Stimulated activated CD4-positive, alpha-beta T cell treated with anti-CD3 and anti-CD28 coated beads, Interleukin-2, amount 100 ng/mL, for 48 hours (primary cell): Measurements from ENCODE around the gene ATIC.

Experiments used
- DNase-seq, 2 donors: peaks; one replicate each; pipeline ENCODE4 v3.0.0-alpha.2; 2020

Gene ATIC

DNA sequence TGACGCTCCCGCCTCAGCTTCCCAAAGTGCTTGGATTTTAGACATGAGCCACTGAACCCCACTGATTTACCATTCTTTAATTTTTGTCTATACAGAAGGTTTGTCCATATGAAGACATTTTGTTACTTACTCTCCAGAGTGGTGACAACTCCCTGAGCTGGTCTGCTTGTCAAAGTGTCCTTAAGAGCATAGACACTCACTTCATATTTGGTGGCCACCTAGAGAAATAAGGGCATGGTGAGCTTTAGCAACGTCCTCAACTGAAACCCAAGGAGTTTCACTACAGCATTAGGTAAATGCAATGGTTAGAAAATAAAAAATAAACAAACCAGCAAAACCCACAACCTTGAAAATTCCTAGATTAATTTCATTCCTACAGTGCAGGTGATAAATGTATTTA is 66.2 kb downstream of the ATIC start:
- no peak for DNase-seq

DNA sequence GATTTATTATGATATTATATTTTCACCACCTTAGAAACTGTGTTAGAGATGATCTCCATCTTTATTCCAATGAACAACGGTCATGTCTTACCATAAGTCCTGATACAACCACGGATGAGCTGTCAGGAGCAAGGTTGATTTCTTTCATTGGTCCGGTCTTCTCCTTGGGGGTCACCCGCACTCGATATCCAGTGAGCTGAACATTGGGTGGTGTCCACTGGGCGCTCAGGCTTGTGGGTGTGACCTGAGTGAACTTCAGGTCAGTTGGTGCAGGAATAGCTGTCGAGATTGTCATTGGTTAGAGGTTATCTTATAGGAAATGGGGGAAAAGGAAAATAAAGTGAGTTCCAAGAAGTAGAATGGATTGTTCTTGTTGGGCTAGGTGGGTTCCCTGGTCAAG is 67.2 kb downstream of the ATIC start:
- no peak for DNase-seq

DNA sequence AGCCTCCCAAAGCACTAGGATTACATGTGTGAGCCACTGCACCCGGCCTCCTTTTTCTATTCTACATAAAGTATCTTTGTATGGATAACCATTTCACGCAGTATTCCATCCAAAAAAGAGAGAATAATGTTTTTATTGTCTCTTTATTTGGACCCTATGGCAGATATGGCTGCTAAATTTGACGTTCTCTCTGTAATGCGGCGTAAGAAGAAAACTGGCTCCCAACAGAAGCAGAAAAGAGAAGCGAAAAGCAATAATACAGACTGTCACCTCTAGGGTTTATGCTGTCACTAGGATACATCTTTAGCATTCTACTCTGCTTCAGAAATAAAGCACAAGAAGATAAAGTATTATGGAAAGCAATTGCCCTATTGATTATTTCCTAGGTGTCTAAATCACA is 68.1 kb downstream of the ATIC start:
- DNase-seq = no peak

DNA sequence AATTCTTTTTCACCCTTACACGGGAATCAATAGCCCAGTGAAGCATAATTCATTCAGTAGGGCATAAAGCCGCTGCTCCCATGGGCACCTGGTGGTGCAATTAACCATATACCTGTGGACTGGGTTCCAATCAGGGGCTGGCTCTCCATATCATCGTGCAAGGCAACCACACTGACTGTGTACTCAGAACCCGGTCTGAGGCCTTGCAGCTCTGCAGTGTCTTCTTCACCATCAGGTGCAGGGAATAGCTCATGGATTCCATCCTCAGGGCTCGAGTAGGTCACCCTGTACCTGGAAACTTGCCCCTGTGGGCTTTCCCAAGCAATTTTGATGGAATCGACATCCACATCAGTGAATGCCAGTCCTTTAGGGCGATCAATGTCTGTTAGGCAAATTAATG is 68.8 kb downstream of the ATIC start:
- no peak for DNase-seq

DNA sequence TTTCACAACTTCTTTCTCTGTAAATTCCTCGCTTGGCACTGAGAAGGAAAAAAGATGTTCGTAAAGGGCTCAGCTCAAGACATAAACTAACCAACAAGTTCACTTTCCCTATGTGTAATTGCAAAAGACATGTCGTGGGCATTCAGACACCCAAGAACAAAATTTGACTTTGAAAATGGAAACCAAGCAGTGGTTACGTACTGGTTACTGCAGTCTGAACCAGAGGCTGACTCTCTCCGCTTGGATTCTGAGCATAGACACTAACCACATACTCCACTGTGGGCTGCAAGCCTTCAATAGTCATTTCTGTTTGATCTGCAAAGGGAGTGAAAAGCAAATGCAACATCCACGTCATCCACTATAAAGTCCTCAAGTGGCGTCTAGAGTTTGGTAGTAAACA is 70.2 kb downstream of the ATIC start:
- no peak for DNase-seq

DNA sequence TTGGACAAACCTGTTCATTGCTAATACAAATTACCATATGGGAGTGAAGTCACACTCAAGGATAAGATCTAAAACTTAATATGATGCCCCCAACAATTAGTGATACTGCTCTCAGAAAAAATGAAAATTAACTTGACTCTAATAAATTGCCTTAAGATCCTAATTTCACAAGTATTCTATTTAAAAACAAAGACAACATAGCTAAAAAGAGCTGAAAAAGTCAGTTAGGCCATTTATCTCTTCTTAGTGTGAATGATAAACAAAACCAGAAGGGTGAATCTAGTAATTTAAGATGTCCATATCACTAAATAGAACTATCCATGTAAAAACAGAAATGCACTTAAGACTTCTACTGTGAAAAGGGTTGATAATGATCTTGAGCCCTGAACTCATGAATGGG is 70.6 kb downstream of the ATIC start:
- DNase-seq = no peak

DNA sequence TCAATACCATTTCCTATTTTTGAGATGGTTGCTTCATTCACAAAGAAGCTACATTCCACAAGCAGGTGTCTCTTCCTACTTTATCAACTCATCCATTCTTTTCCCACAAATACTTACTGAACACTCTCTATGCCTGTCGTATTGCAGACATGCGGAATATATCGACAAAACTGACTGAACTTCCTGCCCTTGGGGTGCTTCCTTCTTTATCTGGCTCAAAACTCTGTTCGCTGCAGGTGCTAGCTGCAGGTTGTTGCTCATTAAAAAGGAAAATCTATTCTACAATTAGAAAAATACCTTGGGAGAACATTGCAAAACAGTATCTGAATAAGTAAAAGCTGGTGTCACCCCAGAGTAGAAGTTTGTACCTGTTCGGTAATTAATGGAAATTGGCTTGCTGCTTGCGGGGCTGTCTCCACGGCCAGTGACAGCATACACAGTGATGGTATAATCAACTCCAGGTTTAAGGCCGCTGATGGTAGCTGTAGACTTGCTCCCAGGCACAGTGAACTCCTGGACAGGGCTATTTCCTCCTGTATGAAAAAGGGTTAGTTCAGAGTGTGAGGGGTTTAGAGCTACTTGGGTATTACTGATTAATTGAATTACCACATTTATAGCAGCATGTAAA is 71.9 kb downstream of the ATIC start:
- DNase-seq = no peak

DNA sequence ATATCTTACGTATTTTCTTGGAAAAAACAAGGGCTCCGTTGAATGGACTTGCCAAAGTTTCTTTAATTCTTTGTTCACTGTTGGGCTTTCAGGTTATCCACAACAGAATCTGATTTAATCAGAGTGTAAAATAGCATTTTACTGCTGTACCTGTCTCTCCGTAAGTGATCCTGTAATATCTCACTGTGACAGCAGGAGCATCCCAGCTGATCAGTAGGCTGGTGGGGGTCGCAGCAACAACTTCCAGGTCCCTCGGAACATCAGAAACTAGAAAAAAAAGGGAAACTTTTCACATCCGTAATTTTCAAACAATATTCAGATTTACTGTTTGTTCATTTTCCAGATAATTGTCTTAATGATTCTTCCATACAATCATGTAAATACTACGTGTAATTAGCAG is 72.9 kb downstream of the ATIC start:
- no peak for DNase-seq

DNA sequence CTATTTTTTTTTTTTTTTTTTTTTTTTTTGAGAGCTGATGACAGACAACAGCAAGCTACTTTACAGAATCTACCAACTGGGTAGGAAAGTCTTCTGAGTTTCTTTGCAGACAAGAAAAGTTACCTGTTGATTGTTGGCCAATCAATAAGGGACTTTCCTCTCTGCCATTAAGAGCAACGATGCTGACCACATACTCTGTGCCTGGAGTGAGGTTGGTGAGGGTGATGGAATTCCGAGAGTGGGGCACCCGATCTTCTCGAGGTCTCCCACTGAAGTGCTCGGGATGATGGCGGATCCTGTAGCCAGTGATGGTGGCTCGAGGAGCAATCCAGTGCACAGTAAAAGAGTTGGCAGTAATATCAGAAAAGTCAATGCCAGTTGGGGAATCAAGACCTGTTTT is 74.7 kb downstream of the ATIC start:
- no peak for DNase-seq

DNA sequence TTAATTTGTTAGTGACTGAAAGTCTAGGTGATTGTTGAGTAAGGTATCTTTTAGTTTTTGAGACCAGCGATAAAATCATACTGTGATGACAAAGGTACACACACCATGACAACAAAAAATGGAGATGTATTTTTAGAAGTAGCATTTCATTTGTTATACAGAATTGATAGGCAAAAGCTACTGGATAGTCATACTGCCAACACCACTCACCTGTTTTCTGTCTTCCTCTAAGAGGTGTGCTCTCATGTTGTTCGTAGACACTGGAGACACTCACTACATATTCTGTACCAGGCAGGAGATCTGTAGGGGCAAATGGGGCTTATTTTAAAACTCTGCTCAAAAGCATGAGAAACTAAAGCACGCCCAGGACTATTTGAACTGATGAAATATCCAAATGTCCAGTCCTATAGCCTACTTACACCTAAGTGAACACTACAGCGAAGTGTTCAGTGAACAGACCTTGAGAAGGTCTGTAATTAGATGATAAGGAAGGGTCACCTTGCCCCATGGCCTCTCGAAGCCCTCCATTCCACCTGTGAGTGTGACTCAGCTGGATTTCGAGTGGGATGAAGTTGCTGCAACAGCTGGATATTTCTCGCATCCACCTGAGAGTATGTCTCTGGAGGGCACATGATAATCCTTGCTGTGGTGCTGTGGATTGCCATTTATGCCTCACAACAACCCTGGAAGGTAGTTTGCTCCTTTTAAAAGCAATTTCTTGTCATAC is 76.3 kb downstream of the ATIC start:
- no peak for DNase-seq

DNA sequence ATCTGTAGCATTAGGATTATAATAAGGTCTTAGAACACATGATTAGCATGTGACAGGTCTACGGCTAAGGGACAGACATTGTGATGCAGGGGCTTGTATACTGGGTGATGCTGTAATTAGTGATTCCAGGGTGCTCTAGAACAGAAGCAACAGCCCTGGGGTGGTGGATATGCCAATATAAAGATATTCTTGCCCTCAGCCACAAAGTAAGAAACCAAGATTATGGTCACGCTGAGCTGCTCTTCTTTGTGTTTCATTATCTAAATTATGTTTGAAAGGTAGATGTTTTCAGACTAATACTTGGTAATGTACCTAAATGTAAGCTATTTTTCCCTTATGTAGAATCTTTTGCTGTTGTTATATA is 78.7 kb downstream of the ATIC start:
- no peak for DNase-seq

DNA sequence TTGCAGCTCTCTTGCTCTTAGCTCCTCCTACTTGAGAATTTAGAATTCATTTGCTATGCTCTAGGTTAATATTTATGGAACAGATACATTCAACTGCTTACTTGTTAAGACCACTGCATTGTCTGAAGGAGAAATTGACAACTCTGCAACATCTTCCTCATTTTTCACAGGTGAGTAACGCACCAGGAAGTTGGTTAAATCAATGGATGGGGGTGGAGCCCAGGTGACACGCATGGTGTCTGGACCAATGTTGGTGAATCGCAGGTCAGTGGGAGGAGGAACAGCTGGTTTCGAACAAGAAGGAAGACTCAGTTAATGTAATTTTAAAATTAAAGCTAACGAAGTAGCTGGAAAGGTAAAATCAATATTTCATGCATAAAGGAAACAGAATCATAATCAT is 79.7 kb downstream of the ATIC start:
- no peak for DNase-seq

DNA sequence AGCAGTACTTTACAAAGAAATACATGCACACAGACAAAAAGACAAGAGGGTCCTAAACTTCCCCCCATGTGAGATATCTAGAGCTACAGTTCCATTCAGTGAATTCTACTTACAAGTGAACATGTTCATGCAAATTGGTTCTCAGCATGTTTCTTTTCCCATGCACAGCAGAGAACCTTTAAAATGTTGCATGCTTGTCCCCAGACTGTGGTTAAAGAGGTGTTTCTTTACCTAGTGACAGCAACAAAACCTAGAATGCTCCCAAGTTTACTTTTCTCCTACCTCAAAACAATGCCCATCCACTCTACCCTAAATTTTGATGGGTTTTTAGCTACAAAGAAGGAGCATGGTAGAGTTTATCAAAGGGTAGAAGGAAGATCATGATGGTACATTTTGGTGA is 80.3 kb downstream of the ATIC start:
- DNase-seq = no peak

DNA sequence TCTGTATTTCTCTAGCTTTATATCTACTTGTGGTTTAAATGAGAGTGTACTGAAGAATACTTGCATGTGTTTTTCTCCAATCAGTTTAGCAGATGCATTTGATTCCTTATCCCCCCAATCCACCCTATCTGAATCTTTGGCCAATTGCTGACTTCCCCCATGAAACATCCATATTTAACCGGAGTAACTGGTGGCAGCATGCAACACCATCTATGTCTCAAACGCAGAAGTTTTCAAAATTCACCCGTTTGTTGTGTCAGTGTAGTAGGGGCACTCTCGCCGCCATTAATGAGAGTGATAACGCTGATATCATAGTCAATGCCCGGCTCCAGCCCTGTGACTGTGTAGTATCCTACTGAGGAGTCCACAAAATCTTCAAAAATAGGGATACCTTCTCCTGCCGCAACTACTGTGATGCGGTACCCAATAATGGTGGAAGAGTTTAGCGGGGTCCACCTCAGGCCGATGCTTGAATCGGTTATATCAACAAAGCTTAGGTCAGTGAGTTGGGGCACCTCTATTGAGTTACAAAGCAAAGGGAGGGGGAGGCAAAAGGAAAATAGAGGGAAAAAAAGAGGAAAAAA is 80.9 kb downstream of the ATIC start:
- no peak for DNase-seq

DNA sequence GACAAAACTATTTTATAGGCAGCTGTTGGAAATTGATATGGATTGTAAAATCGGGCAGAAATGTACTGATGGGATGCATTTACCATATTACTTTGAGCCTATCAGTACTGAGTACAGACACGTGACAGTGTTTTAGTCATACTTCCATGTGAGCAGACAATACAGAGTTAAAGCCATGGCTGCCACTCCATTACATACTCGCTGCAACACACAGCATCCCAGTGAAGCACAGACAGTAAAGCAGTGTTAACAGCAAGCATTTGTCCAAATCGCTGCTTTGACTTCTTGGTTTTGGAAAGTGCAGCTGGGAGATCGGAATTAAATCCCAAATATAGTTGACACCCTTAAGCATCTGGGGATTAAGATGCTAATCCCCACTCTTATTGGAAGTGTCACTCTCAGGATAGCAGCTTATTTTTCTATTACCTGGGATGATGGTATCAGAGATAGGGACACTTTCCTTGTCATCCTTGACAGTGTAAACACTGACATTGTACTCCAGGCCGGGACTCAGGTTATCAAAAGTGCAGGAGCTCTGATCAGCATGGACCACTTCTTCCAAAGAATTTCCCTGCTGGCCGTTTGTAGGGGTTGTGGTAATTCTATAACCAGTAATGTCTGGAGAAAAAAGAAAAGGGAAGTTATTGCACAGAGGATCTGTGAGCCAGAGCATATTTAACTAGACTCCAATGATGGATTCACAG is 82.4 kb downstream of the ATIC start:
- no peak for DNase-seq

DNA sequence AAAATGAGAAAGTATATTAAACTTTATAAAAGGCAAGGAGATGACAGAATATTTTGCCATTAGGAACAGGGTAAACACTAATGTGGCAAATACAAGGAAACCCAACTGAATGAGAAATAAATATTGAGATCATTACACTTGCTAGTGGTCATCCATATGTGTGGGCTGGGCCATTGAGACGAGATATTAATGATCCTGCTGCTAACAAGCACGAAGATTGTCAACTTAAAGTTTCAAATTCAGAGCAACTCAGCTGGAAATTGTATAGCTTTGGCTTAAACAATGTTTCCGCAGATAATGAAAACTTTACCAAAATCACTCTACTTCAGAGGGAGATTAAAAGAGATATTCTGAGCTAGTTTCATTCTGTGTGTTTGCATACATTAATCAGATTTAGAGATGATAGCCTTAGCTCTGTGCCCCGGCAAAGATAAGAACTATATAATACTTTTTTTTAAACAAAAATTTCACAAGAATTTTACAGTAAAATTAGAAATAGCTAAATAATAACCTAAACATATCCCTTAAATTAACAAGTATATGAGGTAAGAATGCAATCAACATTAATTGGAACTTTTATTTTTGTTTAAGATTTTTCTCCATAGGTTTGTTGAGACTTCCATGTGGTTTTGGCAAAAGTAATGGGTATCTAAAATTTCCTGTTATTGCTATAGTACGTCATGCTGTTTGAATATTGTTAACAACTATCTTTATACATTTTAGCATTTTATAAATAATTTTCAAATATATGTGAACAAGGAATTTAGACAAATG is 84.0 kb downstream of the ATIC start:
- no peak for DNase-seq

DNA sequence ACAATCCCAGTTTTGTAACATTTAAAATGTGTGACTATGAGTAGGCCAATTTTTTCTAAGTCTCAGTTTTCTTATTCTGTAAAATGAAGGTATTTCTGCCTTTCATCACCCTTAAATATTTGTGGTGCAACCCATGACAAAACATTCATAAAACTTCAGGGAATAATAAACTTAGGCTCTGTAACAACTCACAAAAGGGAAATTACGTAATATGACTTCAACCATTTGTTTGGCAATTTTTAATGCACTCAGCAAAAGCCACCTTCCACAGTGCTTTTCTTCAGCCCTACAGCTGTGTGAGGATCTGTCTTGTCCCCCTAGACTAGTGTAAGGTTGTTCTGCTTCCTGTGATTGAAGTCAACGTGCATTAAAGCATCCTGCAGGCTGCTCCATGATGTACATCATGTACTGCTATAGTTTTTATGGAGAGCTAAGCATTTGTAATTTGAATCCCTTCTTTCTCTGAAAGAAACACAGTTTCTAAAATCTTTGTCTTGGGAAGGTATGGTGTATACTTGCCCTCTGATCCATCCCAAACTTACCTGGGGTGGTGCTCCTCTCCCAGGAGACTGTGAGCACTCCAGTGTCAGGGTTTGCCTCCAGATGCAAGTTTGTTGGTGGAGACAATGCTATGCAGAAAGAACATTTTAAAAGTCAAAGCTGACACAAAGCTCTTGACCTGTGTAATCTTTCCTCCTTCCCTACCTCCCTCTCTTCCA is 84.9 kb downstream of the ATIC start:
- no peak for DNase-seq

DNA sequence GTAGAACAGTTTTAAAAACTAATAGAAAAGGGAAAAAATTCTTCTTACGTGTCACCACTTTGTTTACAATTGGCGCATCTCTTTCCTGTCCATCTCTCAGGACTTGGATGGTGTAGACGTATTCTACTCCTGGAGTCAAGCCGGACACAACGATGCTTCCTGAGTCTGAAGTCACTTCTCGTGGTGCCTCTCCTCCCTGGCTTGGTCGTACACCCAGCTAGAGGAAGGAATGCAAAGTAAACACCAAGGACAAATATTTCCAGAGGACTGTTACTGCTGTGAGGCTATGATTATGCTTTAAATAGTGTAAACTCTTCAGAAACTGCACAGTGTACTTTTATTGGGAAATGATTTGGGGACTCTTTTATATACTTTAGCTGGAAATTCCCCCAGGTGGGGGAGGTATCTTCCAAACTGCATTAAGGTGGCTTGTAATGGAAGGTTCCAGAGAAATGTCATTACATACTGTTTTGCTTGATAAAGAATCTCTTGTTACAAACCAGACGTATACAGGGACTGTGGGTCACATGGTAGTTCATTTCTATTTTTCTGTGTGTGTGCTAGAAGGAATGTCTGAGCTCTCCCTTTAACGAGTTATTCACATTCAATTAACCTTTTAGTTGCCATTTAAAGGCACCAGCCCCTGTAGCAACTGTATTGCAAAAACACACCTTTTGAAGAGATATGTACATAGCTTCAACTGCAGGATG is 85.9 kb downstream of the ATIC start:
- DNase-seq = no peak

DNA sequence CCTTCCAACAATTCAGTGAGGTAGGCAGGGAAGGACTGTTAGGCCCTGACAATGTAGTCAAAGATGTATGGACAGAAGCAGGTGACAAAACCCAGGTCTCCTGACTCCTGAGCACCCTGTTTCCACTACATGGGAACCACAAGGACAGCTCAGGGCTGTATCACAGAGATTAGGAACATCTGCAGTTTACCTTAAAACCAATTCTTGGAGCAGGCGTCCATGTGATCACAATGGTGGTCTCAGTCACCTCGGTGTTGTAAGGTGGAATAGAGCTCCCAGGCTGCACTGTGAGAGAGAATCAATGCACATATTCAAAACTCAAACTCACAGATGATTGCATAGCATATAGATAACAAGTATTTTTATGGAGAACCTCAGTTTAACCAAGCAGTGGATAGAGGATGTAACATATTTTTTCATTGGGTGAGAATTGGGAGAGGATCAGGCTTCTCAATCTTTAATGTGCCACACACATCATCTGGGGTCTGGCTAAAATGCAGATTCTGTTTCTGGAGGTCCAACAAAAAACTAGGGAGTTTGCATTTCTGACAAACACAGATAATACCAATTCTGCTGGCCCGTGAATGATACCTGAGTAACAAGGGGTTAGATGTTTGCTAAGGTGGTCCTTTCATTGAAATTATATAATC is 87.3 kb downstream of the ATIC start:
- no peak for DNase-seq
